Natural killer cell (primary cell): Measurements from ENCODE around the gene DAZAP1. TPM values are rescaled to one million over a fixed set of nuclear protein-coding genes. Genes with fewer than 3 reads are reported as not detected.

Experiments used
- ATAC-seq, 3 donors: fragments of 150-1000 bp in 2 of 3; fragments of 200-7000 bp in 1 of 3; cut with Tn5 transposase; 1 replicate in 1 of 3; 2 replicates in 2 of 3; pipeline ENCODE4 v1.10.0; 2021; ENCODE audit warnings: mild to moderate bottlenecking in 2 of 3, moderate library complexity in 2 of 3
- DNase-seq, 2 donors: peaks; one replicate each; pipeline versions ENCODE4 v3.0.0 to v3.0.0-alpha.2; 2013 to 2021; ENCODE audit warnings: mixed read lengths in 1 of 2
- H3K27ac ChIP-seq: one replicate; pipeline ENCODE4 v1.5.1; 2013; ENCODE audit warnings: mild to moderate bottlenecking, low read length
- H3K27me3 ChIP-seq: one replicate; pipeline ENCODE4 v1.6.1; 2013; ENCODE audit warnings: low read length; ENCODE audit not compliant: control insufficient read depth, insufficient read depth
- H3K36me3 ChIP-seq: one replicate; pipeline ENCODE4 v1.6.1; 2013; ENCODE audit warnings: low read length; ENCODE audit not compliant: control insufficient read depth, insufficient read depth
- H3K4me1 ChIP-seq: one replicate; pipeline ENCODE4 v1.6.1; 2013; ENCODE audit warnings: low read length; ENCODE audit not compliant: control insufficient read depth, insufficient read depth
- H3K4me3 ChIP-seq: one replicate; pipeline ENCODE4 v1.5.1; 2013; ENCODE audit warnings: low read length
- H3K9me3 ChIP-seq: one replicate; pipeline ENCODE4 v1.6.1; 2013; ENCODE audit warnings: low read length; ENCODE audit not compliant: control insufficient read depth, insufficient read depth
- H3K27ac Mint-ChIP-seq, 2 donors: one replicate each; pipeline ENCODE4 v1.8.0; 2022; ENCODE audit warnings: mild to moderate bottlenecking in 2 of 2, mixed read lengths in 2 of 2, moderate library complexity in 1 of 2
- H3K27me3 Mint-ChIP-seq, 2 donors: one replicate each; pipeline ENCODE4 v1.8.0; 2022; ENCODE audit warnings: low read depth in 2 of 2, mixed read lengths in 2 of 2
- H3K36me3 Mint-ChIP-seq: one replicate; pipeline ENCODE4 v1.8.0; 2022; ENCODE audit warnings: mixed read lengths
- H3K4me1 Mint-ChIP-seq, 2 donors: one replicate each; pipeline ENCODE4 v1.8.0; 2022; ENCODE audit warnings: mixed read lengths in 2 of 2
- H3K4me3 Mint-ChIP-seq: one replicate; pipeline ENCODE4 v1.8.0; 2022; ENCODE audit warnings: mild to moderate bottlenecking, moderate library complexity, mixed read lengths
- H3K9me3 Mint-ChIP-seq, 2 donors: one replicate each; pipeline ENCODE4 v1.8.0; 2022; ENCODE audit warnings: mixed read lengths in 2 of 2
- WGBS: methylation state at CpG from one replicate; pipeline ENCODE4 v1.1.7; 2013; ENCODE audit warnings: missing lambda C conversion rate; ENCODE audit not compliant: insufficient coverage; 5-methylcytosine and 5-hydroxymethylcytosine counted together
- intact Hi-C: fragments of 100-400 bp; cut with micrococcal nuclease; formaldehyde crosslinking; loops from one replicate; pipeline ENCODE4 v1.14.2; 2022
- total RNA-seq, 4 donors: library from RNA; stranded (reverse); fragments of 120-200 nt in 1 of 4; gene quantifications; one replicate each; pipeline versions ENCODE4 v1.2.3 to v1.2.4, GENCODE V29; 2013 to 2022
- TF ChIP-seq, protein P1 (sequence below): fragments of 200-600 bp; IDR thresholded peaks from one replicate; pipeline ENCODE4 v1.8.0; 2022; ENCODE audit warnings: antibody characterized with exemption

Gene DAZAP1
- total RNA-seq, 3 donors from 2014 or later (not counting 1 experiment from before 2014, with no cell fraction given), result 166 to 207 (median 170) TPM

DNA sequence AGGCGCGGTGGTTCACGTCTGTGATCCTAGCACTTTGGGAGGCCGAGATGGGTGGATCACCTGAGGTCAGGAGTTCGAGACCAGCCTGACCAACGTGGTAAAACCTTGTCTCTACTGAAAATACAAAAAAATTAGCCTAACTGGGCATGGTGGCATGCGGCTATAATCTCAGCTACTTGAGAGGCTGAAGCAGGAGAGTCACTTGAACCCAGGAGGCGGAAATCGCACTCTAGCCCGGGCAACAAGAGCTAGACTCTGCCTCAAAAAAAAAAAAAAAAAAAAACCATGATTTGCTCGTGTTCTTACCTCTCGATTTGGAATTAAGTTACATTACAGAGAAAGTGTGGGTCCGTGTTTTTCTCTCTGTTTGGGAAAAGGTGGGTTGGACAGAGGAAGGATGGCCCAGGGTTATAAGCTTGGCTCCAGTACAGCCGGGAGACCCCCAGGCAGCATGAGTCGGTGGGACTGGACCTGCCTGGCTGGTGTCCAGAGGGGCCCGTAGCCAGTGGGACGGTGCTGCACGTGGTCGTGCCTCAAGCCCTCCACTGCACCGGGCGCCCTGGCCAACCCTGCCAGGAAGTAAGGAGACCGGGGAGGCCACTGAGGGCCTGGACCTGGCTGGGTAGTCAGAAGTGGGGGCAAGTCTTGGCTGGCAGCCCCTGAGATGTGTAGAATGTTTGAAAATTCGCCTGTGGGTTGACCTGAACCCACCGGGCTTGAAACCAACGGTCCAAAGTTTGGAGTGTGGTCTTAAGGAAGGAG, 34.5 kb downstream of the DAZAP1 start:
- H3K4me1 Mint-ChIP-seq, result peaks cover 17 to 37% of the 10 kb centered on the region in 2 donors
- TF ChIP-seq, protein P1, sequence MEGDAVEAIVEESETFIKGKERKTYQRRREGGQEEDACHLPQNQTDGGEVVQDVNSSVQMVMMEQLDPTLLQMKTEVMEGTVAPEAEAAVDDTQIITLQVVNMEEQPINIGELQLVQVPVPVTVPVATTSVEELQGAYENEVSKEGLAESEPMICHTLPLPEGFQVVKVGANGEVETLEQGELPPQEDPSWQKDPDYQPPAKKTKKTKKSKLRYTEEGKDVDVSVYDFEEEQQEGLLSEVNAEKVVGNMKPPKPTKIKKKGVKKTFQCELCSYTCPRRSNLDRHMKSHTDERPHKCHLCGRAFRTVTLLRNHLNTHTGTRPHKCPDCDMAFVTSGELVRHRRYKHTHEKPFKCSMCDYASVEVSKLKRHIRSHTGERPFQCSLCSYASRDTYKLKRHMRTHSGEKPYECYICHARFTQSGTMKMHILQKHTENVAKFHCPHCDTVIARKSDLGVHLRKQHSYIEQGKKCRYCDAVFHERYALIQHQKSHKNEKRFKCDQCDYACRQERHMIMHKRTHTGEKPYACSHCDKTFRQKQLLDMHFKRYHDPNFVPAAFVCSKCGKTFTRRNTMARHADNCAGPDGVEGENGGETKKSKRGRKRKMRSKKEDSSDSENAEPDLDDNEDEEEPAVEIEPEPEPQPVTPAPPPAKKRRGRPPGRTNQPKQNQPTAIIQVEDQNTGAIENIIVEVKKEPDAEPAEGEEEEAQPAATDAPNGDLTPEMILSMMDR, result no peak
- Histone ChIP-seq H3K36me3 (peaks cover 31% of the 10 kb centered on the region), H3K4me1 (peaks cover 50% of the 10 kb centered on the region), H3K27me3 (peaks cover 3% of the 10 kb centered on the region), H3K27ac (no peak overlapping the region), H3K9me3 (no peaks in the 10 kb centered on the region), H3K4me3 (no peak overlapping the region)
- DNase-seq (no peak), ATAC-seq (no peak)
- no peaks in the 10 kb centered on the region for H3K9me3 Mint-ChIP-seq
- intact Hi-C loops, result no loop called here
- H3K36me3 Mint-ChIP-seq, result no peaks in the 10 kb centered on the region
- peak overlapping the region; percentile 15 for H3K4me3 Mint-ChIP-seq
- H3K27me3 Mint-ChIP-seq, result no peaks in the 10 kb centered on the region
- H3K27ac Mint-ChIP-seq, result peak overlapping the region in 1 of 2 donors; percentile 71
- 91% methylated on average over 23 of the region's 25 CpGs for WGBS

DNA sequence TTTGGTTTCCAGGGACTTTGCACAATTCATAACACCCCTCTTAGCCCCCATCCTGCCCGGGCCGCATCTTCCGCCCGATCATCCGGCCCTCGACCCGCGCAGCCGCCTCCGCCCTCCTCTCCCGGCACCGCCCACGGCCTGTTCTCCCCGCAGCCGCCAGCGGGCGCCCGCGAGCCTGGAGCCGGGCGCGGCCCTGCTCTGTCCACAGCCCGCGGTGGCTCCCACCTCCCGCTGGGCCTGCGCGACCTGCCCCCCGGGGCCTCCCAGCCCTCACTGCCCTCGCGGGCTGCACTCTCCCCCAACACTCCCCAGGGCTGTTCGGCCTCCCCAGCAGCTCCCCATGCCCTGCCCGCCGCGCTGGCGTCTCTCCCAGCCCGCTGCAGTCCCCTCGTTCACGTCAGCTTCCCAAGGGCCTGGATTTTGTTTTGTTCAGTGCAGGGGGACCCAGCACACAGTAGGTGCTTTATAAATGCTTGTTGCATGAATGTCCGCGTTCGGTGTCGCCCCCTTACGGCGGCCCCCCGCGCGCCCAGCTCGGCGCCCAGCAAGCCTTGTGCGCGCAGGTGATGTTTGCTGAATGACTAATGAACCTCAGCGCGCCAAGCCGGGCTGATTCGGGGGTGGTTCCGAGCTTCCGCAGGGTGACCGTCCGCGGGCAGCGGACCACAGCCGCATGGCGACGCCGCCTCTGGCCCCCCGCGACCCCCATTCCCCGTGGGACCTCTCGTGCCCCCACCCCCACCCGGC, 38.0 kb downstream of the DAZAP1 start:
- H3K4me1 ChIP-seq, result peaks cover 36% of the 10 kb centered on the region
- peak; percentile 80 to 87 for DNase-seq
- intact Hi-C loops, result no loop called here
- H3K4me1 Mint-ChIP-seq, result peaks cover 13 to 32% of the 10 kb centered on the region in 2 donors
- peak overlapping the region; percentile 8 to 78 for H3K27ac Mint-ChIP-seq
- peaks cover 22% of the 10 kb centered on the region for H3K36me3 ChIP-seq
- TF ChIP-seq, protein P1, result peak; percentile 99
- H3K9me3 Mint-ChIP-seq, result no peaks in the 10 kb centered on the region
- H3K27me3 Mint-ChIP-seq, result peaks cover 21% of the 10 kb centered on the region in 2 donors
- ATAC-seq, result peak; percentile 89 to 97 (median 94)
- H3K27ac ChIP-seq, result peak overlapping the region; percentile 14
- H3K36me3 Mint-ChIP-seq, result no peaks in the 10 kb centered on the region
- WGBS, result 4% methylated on average over 69 of the region's 70 CpGs
- H3K27me3 ChIP-seq, result peaks cover 29% of the 10 kb centered on the region
- H3K4me3 ChIP-seq, result peak overlapping the region; percentile 52
- H3K9me3 ChIP-seq, result no peaks in the 10 kb centered on the region
- H3K4me3 Mint-ChIP-seq, result peak overlapping the region; percentile 85

DNA sequence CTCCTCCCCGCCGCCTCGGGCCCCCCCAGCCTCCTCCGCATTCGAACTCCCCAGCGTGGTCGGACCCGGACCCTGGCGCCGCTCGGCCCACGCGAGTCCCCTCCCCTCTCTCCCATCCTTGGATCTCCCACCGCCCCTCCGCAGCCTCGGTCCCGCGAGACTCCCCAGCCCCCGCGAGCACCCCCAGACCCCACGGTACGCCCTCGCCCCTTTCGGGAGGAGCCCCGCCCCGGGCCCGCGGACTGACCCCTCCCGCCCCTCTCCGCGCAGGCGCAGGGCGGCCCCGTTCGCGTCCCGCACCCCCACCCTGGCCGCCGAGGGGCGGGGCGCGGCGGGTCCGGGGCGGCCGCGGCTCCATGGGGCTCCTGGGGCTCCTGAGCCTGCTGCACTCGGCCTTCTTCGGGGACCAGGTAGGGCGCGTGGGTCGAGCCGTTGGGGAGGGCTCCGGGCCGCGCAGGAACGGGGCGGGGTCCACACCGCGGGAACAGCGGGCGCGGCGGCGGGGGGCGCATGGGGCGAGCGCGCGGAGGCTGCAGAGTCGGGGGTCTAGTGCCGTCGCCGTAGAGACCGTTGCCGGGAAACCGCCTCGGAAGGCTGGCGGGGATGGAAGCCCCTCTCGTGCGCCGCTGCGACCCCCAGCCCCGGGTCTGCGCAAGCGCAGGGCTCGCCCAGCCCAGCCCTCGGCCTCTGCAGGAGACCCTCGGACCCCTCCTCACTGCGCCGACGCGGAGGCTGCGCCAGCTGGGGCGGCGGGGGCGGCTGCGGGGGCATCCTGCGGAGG, 38.7 kb downstream of the DAZAP1 start:
- H3K4me3 ChIP-seq, result no peak overlapping the region
- H3K27ac Mint-ChIP-seq, result no peak overlapping the region
- no peaks in the 10 kb centered on the region for H3K36me3 Mint-ChIP-seq
- peaks cover 28 to 29% of the 10 kb centered on the region in 2 donors for H3K27me3 Mint-ChIP-seq
- peaks cover 30% of the 10 kb centered on the region for H3K4me1 ChIP-seq
- peaks cover 15% of the 10 kb centered on the region for H3K36me3 ChIP-seq
- 2% methylated on average over 97 of the region's 99 CpGs for WGBS
- ATAC-seq (no peak), DNase-seq (no peak)
- no peak overlapping the region for H3K27ac ChIP-seq
- H3K4me3 Mint-ChIP-seq, result no peak overlapping the region
- H3K4me1 Mint-ChIP-seq, result peaks cover 10 to 31% of the 10 kb centered on the region in 2 donors
- no peaks in the 10 kb centered on the region for H3K9me3 ChIP-seq
- TF ChIP-seq, protein P1, result no peak
- peaks cover 37% of the 10 kb centered on the region for H3K27me3 ChIP-seq
- no peaks in the 10 kb centered on the region for H3K9me3 Mint-ChIP-seq
- intact Hi-C loops, result no loop called here
